GM19099 (cell line): ENCODE results near the gene MMP7.

Source experiments
- POLR2A ChIP-seq: IDR thresholded peaks from 3 replicates; pipeline ENCODE4 v1.6.1; 2011; ENCODE audit warnings: low read depth; ENCODE audit not compliant: insufficient read length; ENCODE audit errors: extremely low read depth

MMP7 gene

GRCh38 chr11:102489186-102490145 is 41.1 kb downstream of the MMP7 start:
- TF ChIP-seq POLR2A = no peak

GRCh38 chr11:102488208-102488607 is 42.3 kb downstream of the MMP7 start:
- no peak for TF ChIP-seq POLR2A

- no peak for TF ChIP-seq POLR2A
These were observed 43.3 kb downstream of the MMP7 start for GRCh38 chr11:102487214-102487613.

GRCh38 chr11:102486584-102486983 is 44.0 kb downstream of the MMP7 start:
- no peak for TF ChIP-seq POLR2A

- no peak for TF ChIP-seq POLR2A
These were observed 45.3 kb downstream of the MMP7 start for GRCh38 chr11:102485095-102485722.

- TF ChIP-seq POLR2A = no peak
These were observed 48.1 kb downstream of the MMP7 start for GRCh38 chr11:102482433-102482832.

GRCh38 chr11:102479733-102480132 is 50.8 kb downstream of the MMP7 start:
- TF ChIP-seq POLR2A = no peak

GRCh38 chr11:102478673-102479299 is 51.8 kb downstream of the MMP7 start:
- no peak for TF ChIP-seq POLR2A

- TF ChIP-seq POLR2A = no peak
These were observed 53.7 kb downstream of the MMP7 start for GRCh38 chr11:102476812-102477211.

- no peak for TF ChIP-seq POLR2A
These were observed 54.5 kb downstream of the MMP7 start for GRCh38 chr11:102476069-102476468.

- TF ChIP-seq POLR2A = no peak
These were observed 57.0 kb downstream of the MMP7 start for GRCh38 chr11:102473543-102473942.

- TF ChIP-seq POLR2A = no peak
These were observed 58.4 kb downstream of the MMP7 start for GRCh38 chr11:102472127-102472526.

GRCh38 chr11:102471474-102471873 is 59.1 kb downstream of the MMP7 start:
- TF ChIP-seq POLR2A = no peak
